Subcutaneous adipose tissue (tissue), 4 donors: Measurements from ENCODE around the gene CBX1. TPM values are rescaled to one million over a fixed set of nuclear protein-coding genes. Genes with fewer than 3 reads are reported as not detected.

Source experiments
- CTCF ChIP-seq: fragments of 450-650 bp; IDR thresholded peaks from one replicate; pipeline ENCODE4 v1.5.1; 2016; ENCODE audit warnings: low read depth, mild to moderate bottlenecking, control low read depth, antibody characterized with exemption, moderate library complexity
- total RNA-seq, 4 donors: library from RNA; depleted of rRNA; stranded (reverse); fragments of >200 nt; gene quantifications; one replicate each; pipeline ENCODE4 v1.1.0, GENCODE V29; 2016

The CBX1 gene
- total RNA-seq, 4 donors from 2014 or later, result 21.1 to 32.8 (median 27.9) TPM

GRCh38 chr17:48053758-48054237 lies 47.5 kb downstream of the CBX1 start:
- TF ChIP-seq CTCF, result no peak

- no peak for TF ChIP-seq CTCF
Observed at GRCh38 chr17:48052956-48053757, 48.1 kb downstream of the CBX1 start.

- TF ChIP-seq CTCF, result no peak
Observed at GRCh38 chr17:48051706-48052486, 49.4 kb downstream of the CBX1 start.

GRCh38 chr17:48051283-48051682 lies 50.0 kb downstream of the CBX1 start:
- TF ChIP-seq CTCF, result no peak

GRCh38 chr17:48048384-48049126 lies 52.7 kb downstream of the CBX1 start:
- no peak for TF ChIP-seq CTCF

GRCh38 chr17:48047741-48048383 lies 53.4 kb downstream of the CBX1 start, which contains the start of gene NFE2L1:
NFE2L1 (plus strand) TSS chr17:48048359; CDS start chr17:48051119, 2,760 bp downstream.
- no peak for TF ChIP-seq CTCF
